HCT116 (cell line): Measurements from ENCODE around the gene ACBD6. TPM values are rescaled to one million over a fixed set of nuclear protein-coding genes. Genes with fewer than 3 reads are reported as not detected.

Experiments used
- ATAC-seq: fragments of 200-7000 bp; cut with Tn5 transposase; 2 replicates; pipeline ENCODE4 v1.9.1; 2020; ENCODE audit warnings: mild to moderate bottlenecking, moderate library complexity
- BruUV-seq: library from RNA; stranded (reverse); fragments of 400-500 nt; replicated peaks from 2 replicates; lab custom pipeline; 2021; lab: Mats Ljungman, UMichigan
- CTCF ChIA-PET: fragments of 300-600 bp; sonication (Branson Sonifier 250); formaldehyde crosslinking; loops from one replicate; lab custom pipeline; 2021; ENCODE audit warnings: antibody characterized with exemption; lab: Charles Lee
- POLR2A ChIA-PET: fragments of 300-600, 350-600 bp; sonication (Branson Sonifier 250); formaldehyde crosslinking; loops from one replicate; lab custom pipeline; 2021; ENCODE audit warnings: antibody characterized with exemption; lab: Charles Lee
- RAD21 ChIA-PET, 2 experiments: fragments of 300-600 bp; sonication (Branson Sonifier 250); formaldehyde crosslinking; loops; one replicate each; lab custom pipeline; 2023; ENCODE audit warnings: low total read pairs in 2 of 2; ENCODE audit not compliant: uncharacterized antibody in 2 of 2, unreplicated experiment in 2 of 2, low non-redundant PET in 1 of 2; lab: Charles Lee
- DNase-seq: peaks from one replicate; pipeline ENCODE4 v3.0.0-alpha.2; 2010; ENCODE audit warnings: low read depth, low spot score
- H2AFZ ChIP-seq: fragments of 200-600 bp; shearing (Covaris generic), sonication (generic); 2 replicates; pipeline ENCODE4 v1.6.1; 2017; ENCODE audit warnings: low read depth, mixed run types, mixed read lengths, antibody characterized with exemption, low read length; ENCODE audit not compliant: poor library complexity, severe bottlenecking
- H3K27ac ChIP-seq: 2 replicates; pipeline ENCODE4 v1.5.1; 2012; ENCODE audit warnings: low read depth, low read length
- H3K27me3 ChIP-seq: fragments of 200-600 bp; sonication (generic); 2 replicates; pipeline ENCODE4 v1.6.1; 2016; ENCODE audit warnings: mixed run types, low read length, mixed read lengths; ENCODE audit not compliant: insufficient read depth
- H3K36me3 ChIP-seq, 2 experiments: fragments of 200-500 bp in 1 of 2; fragments of 200-600 bp in 1 of 2; sonication (Bioruptor generic) in 1 of 2; sonication (generic) in 1 of 2; 2 replicates each; pipeline versions ENCODE4 v1.5.1 to v1.6.1; 2014 to 2016; ENCODE audit warnings: low read length in 2 of 2, inconsistent platforms in 1 of 2, mixed read lengths in 1 of 2, mixed run types in 1 of 2; ENCODE audit not compliant: insufficient read depth in 2 of 2, control insufficient read depth in 1 of 2
- H3K4me1 ChIP-seq, 2 experiments: fragments of 200-600 bp in 1 of 2; sonication (generic) in 1 of 2; 2 replicates each; pipeline versions ENCODE4 v1.5.1 to v1.6.1; 2012 to 2017; ENCODE audit warnings: low read length in 2 of 2, inconsistent platforms in 1 of 2, mild to moderate bottlenecking in 1 of 2, mixed read lengths in 1 of 2, mixed run types in 1 of 2, moderate library complexity in 1 of 2; ENCODE audit not compliant: insufficient read depth in 2 of 2, control insufficient read depth in 1 of 2
- H3K4me2 ChIP-seq: fragments of 200-600 bp; sonication (generic); 2 replicates; pipeline ENCODE4 v1.6.1; 2017; ENCODE audit warnings: mixed run types, low read length, mixed read lengths
- H3K4me3 ChIP-seq, 2 experiments: fragments of 200-600 bp in 1 of 2; sonication (generic) in 1 of 2; replicated peaks in 1 of 2; 2 replicates each; pipeline ENCODE4 v1.5.1; 2011 to 2016; ENCODE audit warnings: low read length in 2 of 2, control low read depth in 1 of 2, low read depth in 1 of 2, mild to moderate bottlenecking in 1 of 2, mixed read lengths in 1 of 2, mixed run types in 1 of 2
- H3K79me2 ChIP-seq: fragments of 200-600 bp; sonication (generic); 2 replicates; pipeline ENCODE4 v1.6.1; 2017; ENCODE audit warnings: mild to moderate bottlenecking, mixed run types, low read length, moderate library complexity, mixed read lengths; ENCODE audit not compliant: insufficient read depth
- H3K9ac ChIP-seq: fragments of 200-600 bp; sonication (generic); 2 replicates; pipeline ENCODE4 v1.6.1; 2016; ENCODE audit warnings: low read length, mixed read lengths
- H3K9me2 ChIP-seq: fragments of 200-600 bp; sonication (generic), shearing (Covaris generic); 2 replicates; pipeline ENCODE4 v1.6.1; 2017; ENCODE audit warnings: mixed run types, mild to moderate bottlenecking, moderate library complexity; ENCODE audit not compliant: insufficient read depth
- H3K9me3 ChIP-seq, 2 experiments: fragments of 200-500 bp in 1 of 2; fragments of 200-600 bp in 1 of 2; sonication (Bioruptor generic) in 1 of 2; sonication (generic) in 1 of 2; 2 replicates each; pipeline ENCODE4 v1.6.1; 2014 to 2017; ENCODE audit warnings: low read length in 2 of 2, mixed read lengths in 2 of 2, inconsistent platforms in 1 of 2, low read depth in 1 of 2, mild to moderate bottlenecking in 1 of 2, mixed run types in 1 of 2, moderate library complexity in 1 of 2; ENCODE audit not compliant: control insufficient read depth in 1 of 2, insufficient read depth in 1 of 2
- H4K20me1 ChIP-seq: fragments of 200-600 bp; sonication (generic), shearing (Covaris generic); 2 replicates; pipeline ENCODE4 v1.6.1; 2017; ENCODE audit warnings: mixed run types, mild to moderate bottlenecking, moderate library complexity; ENCODE audit not compliant: insufficient read depth
- CBX3 ChIP-seq: IDR thresholded peaks from 2 replicates; pipeline ENCODE4 v1.6.1; 2012; ENCODE audit warnings: low read depth
- ELF1 ChIP-seq: IDR thresholded peaks from 2 replicates; pipeline ENCODE4 v1.6.1; 2012; ENCODE audit warnings: low read depth, borderline replicate concordance
- MAX ChIP-seq: IDR thresholded peaks from 2 replicates; pipeline ENCODE4 v1.6.1; 2012
- RAD21 ChIP-seq: IDR thresholded peaks from 2 replicates; pipeline ENCODE4 v1.6.1; 2012; ENCODE audit warnings: low read depth, mild to moderate bottlenecking
- TCF7L2 ChIP-seq: IDR thresholded peaks from 2 replicates; pipeline ENCODE4 v1.7.0; 2011; ENCODE audit warnings: borderline replicate concordance, inconsistent platforms; ENCODE audit not compliant: insufficient read depth, insufficient read length; ENCODE audit errors: extremely low read depth
- ZFX ChIP-seq: fragments of 450-650 bp; IDR thresholded peaks from 2 replicates; pipeline ENCODE4 v1.6.1; 2017
- ZNF274 ChIP-seq: fragments of 200-500 bp; sonication (Bioruptor generic); IDR thresholded peaks from 2 replicates; pipeline ENCODE4 v1.6.1; 2014; ENCODE audit warnings: mild to moderate bottlenecking, low read depth, low read length, inconsistent platforms
- intact Hi-C: fragments of 100-400 bp; cut with micrococcal nuclease; formaldehyde crosslinking; loops from 2 replicates; pipeline ENCODE4 v1.10.0; 2022
- total RNA-seq: library from RNA; stranded (reverse); gene quantifications from one replicate; pipeline ENCODE4 v1.2.1, GENCODE V29; 2021; ENCODE audit not compliant: unreplicated experiment
- TF ChIP-seq, protein P1 (sequence below): IDR thresholded peaks from 2 replicates; pipeline ENCODE4 v1.6.1; 2012; ENCODE audit warnings: low read depth
- TF ChIP-seq, protein P2 (sequence below), 3 experiments: fragments of 200-600 bp in 1 of 3; sonication (generic) in 1 of 3; IDR thresholded peaks in 2 of 3; conservative IDR thresholded peaks in 1 of 3; 2 replicates each; pipeline ENCODE4 v1.5.1; 2012 to 2017; ENCODE audit warnings: low read depth in 2 of 3, low read length in 2 of 3, antibody characterized with exemption in 1 of 3, borderline replicate concordance in 1 of 3, control low read depth in 1 of 3, mild to moderate bottlenecking in 1 of 3, mixed read lengths in 1 of 3, mixed run types in 1 of 3, moderate library complexity in 1 of 3; ENCODE audit not compliant: insufficient read depth in 1 of 3

ACBD6 gene
- total RNA-seq, 1 experiment from 2014 or later = 43.2 TPM

- peak; percentile 88 for ATAC-seq
- H3K9me3 ChIP-seq = no peaks in the 10 kb centered on the region
- peak overlapping the region; percentile 21 for H2AFZ ChIP-seq
- no peak overlapping the region for H3K27ac ChIP-seq
- H3K27me3 ChIP-seq = peaks cover 9% of the 10 kb centered on the region; the same call in 1 of the 2 replicates
- no peaks in the 10 kb centered on the region for H3K36me3 ChIP-seq
- H3K9ac ChIP-seq = no peak overlapping the region
- TF ChIP-seq, protein P1, sequence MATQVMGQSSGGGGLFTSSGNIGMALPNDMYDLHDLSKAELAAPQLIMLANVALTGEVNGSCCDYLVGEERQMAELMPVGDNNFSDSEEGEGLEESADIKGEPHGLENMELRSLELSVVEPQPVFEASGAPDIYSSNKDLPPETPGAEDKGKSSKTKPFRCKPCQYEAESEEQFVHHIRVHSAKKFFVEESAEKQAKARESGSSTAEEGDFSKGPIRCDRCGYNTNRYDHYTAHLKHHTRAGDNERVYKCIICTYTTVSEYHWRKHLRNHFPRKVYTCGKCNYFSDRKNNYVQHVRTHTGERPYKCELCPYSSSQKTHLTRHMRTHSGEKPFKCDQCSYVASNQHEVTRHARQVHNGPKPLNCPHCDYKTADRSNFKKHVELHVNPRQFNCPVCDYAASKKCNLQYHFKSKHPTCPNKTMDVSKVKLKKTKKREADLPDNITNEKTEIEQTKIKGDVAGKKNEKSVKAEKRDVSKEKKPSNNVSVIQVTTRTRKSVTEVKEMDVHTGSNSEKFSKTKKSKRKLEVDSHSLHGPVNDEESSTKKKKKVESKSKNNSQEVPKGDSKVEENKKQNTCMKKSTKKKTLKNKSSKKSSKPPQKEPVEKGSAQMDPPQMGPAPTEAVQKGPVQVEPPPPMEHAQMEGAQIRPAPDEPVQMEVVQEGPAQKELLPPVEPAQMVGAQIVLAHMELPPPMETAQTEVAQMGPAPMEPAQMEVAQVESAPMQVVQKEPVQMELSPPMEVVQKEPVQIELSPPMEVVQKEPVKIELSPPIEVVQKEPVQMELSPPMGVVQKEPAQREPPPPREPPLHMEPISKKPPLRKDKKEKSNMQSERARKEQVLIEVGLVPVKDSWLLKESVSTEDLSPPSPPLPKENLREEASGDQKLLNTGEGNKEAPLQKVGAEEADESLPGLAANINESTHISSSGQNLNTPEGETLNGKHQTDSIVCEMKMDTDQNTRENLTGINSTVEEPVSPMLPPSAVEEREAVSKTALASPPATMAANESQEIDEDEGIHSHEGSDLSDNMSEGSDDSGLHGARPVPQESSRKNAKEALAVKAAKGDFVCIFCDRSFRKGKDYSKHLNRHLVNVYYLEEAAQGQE = no peak
- peak; percentile 35; the same call in 1 of the 2 replicates for TF ChIP-seq MAX
- TF ChIP-seq TCF7L2 = no peak
- TF ChIP-seq, protein P2, sequence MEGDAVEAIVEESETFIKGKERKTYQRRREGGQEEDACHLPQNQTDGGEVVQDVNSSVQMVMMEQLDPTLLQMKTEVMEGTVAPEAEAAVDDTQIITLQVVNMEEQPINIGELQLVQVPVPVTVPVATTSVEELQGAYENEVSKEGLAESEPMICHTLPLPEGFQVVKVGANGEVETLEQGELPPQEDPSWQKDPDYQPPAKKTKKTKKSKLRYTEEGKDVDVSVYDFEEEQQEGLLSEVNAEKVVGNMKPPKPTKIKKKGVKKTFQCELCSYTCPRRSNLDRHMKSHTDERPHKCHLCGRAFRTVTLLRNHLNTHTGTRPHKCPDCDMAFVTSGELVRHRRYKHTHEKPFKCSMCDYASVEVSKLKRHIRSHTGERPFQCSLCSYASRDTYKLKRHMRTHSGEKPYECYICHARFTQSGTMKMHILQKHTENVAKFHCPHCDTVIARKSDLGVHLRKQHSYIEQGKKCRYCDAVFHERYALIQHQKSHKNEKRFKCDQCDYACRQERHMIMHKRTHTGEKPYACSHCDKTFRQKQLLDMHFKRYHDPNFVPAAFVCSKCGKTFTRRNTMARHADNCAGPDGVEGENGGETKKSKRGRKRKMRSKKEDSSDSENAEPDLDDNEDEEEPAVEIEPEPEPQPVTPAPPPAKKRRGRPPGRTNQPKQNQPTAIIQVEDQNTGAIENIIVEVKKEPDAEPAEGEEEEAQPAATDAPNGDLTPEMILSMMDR (IDR thresholded peaks at IDR 0.05 in 2 of 3, conservative IDR thresholded peaks at IDR 0.05 in 1 of 3; ENCODE audit: borderline replicate concordance in 1 of 3, insufficient read depth in 1 of 3, low read depth in 2 of 3, low read length in 2 of 3) = peak in 2 of 3 experiments; percentile 18 to 56; a peak in 2 of 6 replicates
- TF ChIP-seq ZFX = no peak
- TF ChIP-seq CBX3 = no peak
- TF ChIP-seq ZNF274 = no peak
- no peak for TF ChIP-seq ELF1
- peak; percentile 45 for TF ChIP-seq RAD21
- no peak for DNase-seq
- ChIA-PET CTCF (interaction anchor here (1.2 to 1.8 kb wide), 2 partner anchors 9 to 13 kb away, joined by 3 to 7 read pairs; partner anchors contain the start of gene LHX4), RAD21 (interaction anchor here (1.4 to 1.8 kb wide), 2 partner anchors 55 to 56 kb away, joined by 4 to 5 read pairs; no protein-coding TSS in a partner anchor), POLR2A (no interaction called here)
- intact Hi-C loops = no loop called here
- no peak overlapping the region for H3K4me3 ChIP-seq
- H3K4me2 ChIP-seq = no peak overlapping the region
- no peaks in the 10 kb centered on the region for H4K20me1 ChIP-seq
- no TSS peak for BruUV-seq
- H3K9me2 ChIP-seq = no peaks in the 10 kb centered on the region
- no peaks in the 10 kb centered on the region for H3K79me2 ChIP-seq
- peaks cover 0 to 4% of the 10 kb centered on the region in 2 experiments; a peak in 1 of 4 replicates for H3K4me1 ChIP-seq
Measured at GRCh38 chr1:180243517-180244221, 258.7 kb downstream of the ACBD6 start.
